SK-N-SH (cell line): ENCODE data around the gene CA12.

Experiments
- CTCF ChIP-seq: fragments of 200-600 bp; sonication (generic); IDR thresholded peaks from 2 replicates; pipeline ENCODE4 v1.6.1; 2017; ENCODE audit warnings: antibody characterized with exemption, mild to moderate bottlenecking, moderate library complexity
- GATA2 ChIP-seq: sonication (generic); formaldehyde crosslinking; IDR thresholded peaks from 2 replicates; pipeline ENCODE4 v1.5.0; 2020; ENCODE audit warnings: mild to moderate bottlenecking, missing genetic modification reagents
- POLR2AphosphoS5 ChIP-seq: IDR thresholded peaks from 2 replicates; pipeline ENCODE4 v1.6.1; 2012; ENCODE audit warnings: low read depth, low read length
- TAF1 ChIP-seq: IDR thresholded peaks from 2 replicates; pipeline ENCODE4 v1.6.1; 2012; ENCODE audit warnings: low read depth, mild to moderate bottlenecking, low read length, moderate library complexity, borderline replicate concordance
- TCF12 ChIP-seq: IDR thresholded peaks from 2 replicates; pipeline ENCODE4 v1.4.0; 2012
- USF2 ChIP-seq: fragments of 150-350 bp; IDR thresholded peaks from 2 replicates; pipeline ENCODE4 v1.6.1; 2017; ENCODE audit warnings: antibody characterized with exemption, low read length, low read depth, borderline replicate concordance
- ZBTB33 ChIP-seq: IDR thresholded peaks from 2 replicates; pipeline ENCODE4 v1.4.0; 2012; ENCODE audit warnings: low read depth, borderline replicate concordance

- no peak for TF ChIP-seq CTCF
- TF ChIP-seq ZBTB33, result no peak
- no peak for TF ChIP-seq USF2
- TF ChIP-seq TAF1, result no peak
- TF ChIP-seq GATA2 (CRISPR knock-in tag), result no peak
- no peak for TF ChIP-seq TCF12
- no peak for TF ChIP-seq POLR2AphosphoS5
Measured at GRCh38 chr15:63378946-63379345, 2.7 kb downstream of the CA12 start.
